22Rv1 (cell line): ENCODE measurements around the gene MAP1B.

Source experiments
- CTCF ChIP-seq: fragments of 450-650 bp; IDR thresholded peaks from 2 replicates; pipeline ENCODE4 v1.5.1; 2017; ENCODE audit warnings: mild to moderate bottlenecking
- ZFX ChIP-seq: fragments of 450-650 bp; IDR thresholded peaks from 2 replicates; pipeline ENCODE4 v1.6.1; 2017; ENCODE audit warnings: antibody characterized with exemption, borderline replicate concordance

GRCh38 chr5:72147569-72147968, 40.3 kb downstream of the MAP1B start:
- no peak for TF ChIP-seq CTCF
- TF ChIP-seq ZFX, result no peak
